GM23248 (cell line): ENCODE measurements around the gene FAT4. TPM values are rescaled to one million over a fixed set of nuclear protein-coding genes. Genes with fewer than 3 reads are reported as not detected.
A peak's percentile ranks its signal among the peaks of the same experiment; 100 is the strongest.

ENCODE experiments used
- DNase-seq: peaks from one replicate; pipeline ENCODE4 v3.0.0-alpha.2; 2015
- H2AFZ ChIP-seq: fragments of 200-600 bp; sonication (generic); 2 replicates; pipeline ENCODE4 v1.6.1; 2016; ENCODE audit warnings: antibody characterized with exemption
- H3F3A ChIP-seq: fragments of 200-600 bp; sonication (generic); 2 replicates; pipeline ENCODE4 v1.6.1; 2016; ENCODE audit warnings: mild to moderate bottlenecking, antibody characterized with exemption, mixed run types; ENCODE audit not compliant: insufficient read depth
- H3K27ac ChIP-seq: fragments of 200-600 bp; sonication (generic); 2 replicates; pipeline ENCODE4 v1.5.1; 2016; ENCODE audit warnings: mild to moderate bottlenecking
- H3K27me3 ChIP-seq: fragments of 200-600 bp; sonication (generic); replicated peaks from 2 replicates; pipeline ENCODE4 v1.6.1; 2016; ENCODE audit warnings: mild to moderate bottlenecking; ENCODE audit not compliant: insufficient read depth
- H3K36me3 ChIP-seq: fragments of 200-600 bp; sonication (generic); 2 replicates; pipeline ENCODE4 v1.6.1; 2016; ENCODE audit warnings: low read depth, mild to moderate bottlenecking
- H3K4me1 ChIP-seq: fragments of 200-600 bp; sonication (generic); 2 replicates; pipeline ENCODE4 v1.6.1; 2016; ENCODE audit warnings: mild to moderate bottlenecking; ENCODE audit not compliant: insufficient read depth
- H3K4me2 ChIP-seq: fragments of 200-600 bp; sonication (generic); one replicate; pipeline ENCODE4 v1.6.1; 2016; ENCODE audit warnings: mild to moderate bottlenecking; ENCODE audit not compliant: unreplicated experiment
- H3K4me3 ChIP-seq: fragments of 200-600 bp; sonication (generic); 2 replicates; pipeline ENCODE4 v1.5.1; 2016; ENCODE audit warnings: mild to moderate bottlenecking
- H3K79me2 ChIP-seq: fragments of 200-600 bp; sonication (generic); 2 replicates; pipeline ENCODE4 v1.6.1; 2016; ENCODE audit warnings: mild to moderate bottlenecking; ENCODE audit not compliant: insufficient read depth
- H3K9ac ChIP-seq: fragments of 200-600 bp; sonication (generic); 2 replicates; pipeline ENCODE4 v1.6.1; 2016; ENCODE audit warnings: mild to moderate bottlenecking
- H3K9me2 ChIP-seq: fragments of 200-600 bp; sonication (generic); 2 replicates; pipeline ENCODE4 v1.6.1; 2016; ENCODE audit warnings: mixed run types, mild to moderate bottlenecking, moderate library complexity; ENCODE audit not compliant: insufficient read depth
- H3K9me3 ChIP-seq: fragments of 200-600 bp; sonication (generic); one replicate; pipeline ENCODE4 v1.6.1; 2017; ENCODE audit warnings: low read depth
- H4K20me1 ChIP-seq: fragments of 200-600 bp; sonication (generic); 2 replicates; pipeline ENCODE4 v1.6.0; 2016; ENCODE audit not compliant: insufficient read depth
- EZH2 ChIP-seq: fragments of 200-600 bp; sonication (generic); IDR thresholded peaks from 2 replicates; pipeline ENCODE4 v1.6.1; 2018; ENCODE audit warnings: antibody characterized with exemption, mild to moderate bottlenecking; ENCODE audit not compliant: insufficient read depth, poor library complexity, severe bottlenecking
- EZH2phosphoT487 ChIP-seq: fragments of 200-600 bp; sonication (generic); IDR thresholded peaks from 2 replicates; pipeline ENCODE4 v1.6.1; 2018; ENCODE audit warnings: antibody characterized with exemption, moderate library complexity, mild to moderate bottlenecking, low read depth; ENCODE audit not compliant: insufficient read depth
- WGBS, 2 experiments: methylation state at CpG; one replicate each; pipeline ENCODE4 v1.1.6; 2015 to 2017; ENCODE audit warnings: low lambda C conversion rate in 2 of 2, low coverage in 1 of 2; ENCODE audit errors: missing lambda C conversion rate in 2 of 2; 5-methylcytosine and 5-hydroxymethylcytosine counted together
- in situ Hi-C: fragments of 300-500 bp; cut with MboI; formaldehyde crosslinking; loops from 2 replicates; pipeline ENCODE4 v1.15.0; 2020
- polyA plus RNA-seq: library from polyadenylated mRNA; unstranded; fragments of >200 nt; fragmentation: Nextera tagmentation; extraction: Ambion mirVana; gene quantifications from 2 replicates; pipeline ENCODE4 v1.2.1, GENCODE V29; 2016
- total RNA-seq: library from RNA; depleted of rRNA; stranded (reverse); fragments of >200 nt; shearing (Covaris generic); gene quantifications from 2 replicates; pipeline ENCODE4 v1.2.3, GENCODE V29; 2014

Gene FAT4
- total and polyA plus RNA-seq, 2 experiments from 2014 or later: 2.4 to 22.0 TPM

GRCh38 chr4:125313989-125314667, 627 bp upstream of the FAT4 start:
- in situ Hi-C loops: loop anchor here (10.0 to 25.0 kb wide), 2 partner anchors 421 to 1298 kb away; no protein-coding TSS in a partner anchor
- Histone ChIP-seq H3K4me1 (peaks cover 25% of the 10 kb centered on the region), H2AFZ (peak overlapping the region; percentile 95), H3K36me3 (no peaks in the 10 kb centered on the region), H3K9me3 (no peaks in the 10 kb centered on the region), H3K9me2 (no peaks in the 10 kb centered on the region), H3K27me3 (no peaks in the 10 kb centered on the region), H3K79me2 (peaks cover 33% of the 10 kb centered on the region), H4K20me1 (no peaks in the 10 kb centered on the region), H3F3A (peaks cover 11% of the 10 kb centered on the region; the same call in 1 of the 2 replicates), H3K4me3 (peak overlapping the region; percentile 92), H3K27ac (peak overlapping the region; percentile 65), H3K4me2 (peak overlapping the region; percentile 96), H3K9ac (peak overlapping the region; percentile 88; the same call in 1 of the 2 replicates)
- DNase-seq: peak; percentile 2
- WGBS, 2 experiments: 19 to 22% methylated on average over 7 of the region's 7 CpGs
- TF ChIP-seq EZH2phosphoT487 (no peak), EZH2 (no peak)

- peak overlapping the region; percentile 96 for H3K4me2 ChIP-seq
- peaks cover 50% of the 10 kb centered on the region for H3K79me2 ChIP-seq
- H4K20me1 ChIP-seq: no peaks in the 10 kb centered on the region
- no peaks in the 10 kb centered on the region for H3K9me2 ChIP-seq
- in situ Hi-C loops: loop anchor here (10.0 to 25.0 kb wide), 2 partner anchors 419 to 1297 kb away; no protein-coding TSS in a partner anchor
- peak overlapping the region; percentile 95 for H2AFZ ChIP-seq
- peak overlapping the region; percentile 65 for H3K27ac ChIP-seq
- WGBS, 2 experiments: 1% methylated on average over 38 to 40 of the region's 51 CpGs
- peak overlapping the region; percentile 88 for H3K9ac ChIP-seq
- no peaks in the 10 kb centered on the region for H3K9me3 ChIP-seq
- no peaks in the 10 kb centered on the region for H3K27me3 ChIP-seq
- TF ChIP-seq EZH2phosphoT487 (no peak), EZH2 (no peak)
- DNase-seq: peak; percentile 81
- peak overlapping the region; percentile 92 for H3K4me3 ChIP-seq
- H3K4me1 ChIP-seq: peaks cover 31% of the 10 kb centered on the region
- no peaks in the 10 kb centered on the region for H3K36me3 ChIP-seq
- H3F3A ChIP-seq: peaks cover 15% of the 10 kb centered on the region
Measured at GRCh38 chr4:125315576-125316400, 1.0 kb downstream of the FAT4 start.

DNA sequence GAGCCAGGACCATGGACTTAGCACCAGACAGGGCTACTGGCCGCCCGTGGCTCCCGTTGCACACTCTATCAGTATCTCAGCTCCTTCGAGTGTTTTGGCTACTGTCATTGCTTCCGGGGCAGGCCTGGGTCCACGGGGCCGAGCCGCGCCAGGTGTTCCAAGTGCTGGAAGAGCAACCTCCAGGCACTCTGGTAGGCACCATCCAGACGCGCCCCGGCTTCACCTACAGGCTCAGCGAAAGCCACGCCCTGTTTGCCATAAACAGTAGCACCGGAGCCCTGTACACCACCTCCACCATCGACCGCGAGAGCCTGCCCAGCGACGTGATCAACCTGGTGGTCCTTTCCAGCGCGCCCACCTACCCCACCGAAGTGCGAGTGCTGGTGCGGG, 1.6 kb downstream of the FAT4 start:
- peak overlapping the region; percentile 96 for H3K4me2 ChIP-seq
- H3F3A ChIP-seq: peaks cover 21% of the 10 kb centered on the region
- no peaks in the 10 kb centered on the region for H3K27me3 ChIP-seq
- in situ Hi-C loops: loop anchor here (10.0 to 25.0 kb wide), 2 partner anchors 418 to 1296 kb away; no protein-coding TSS in a partner anchor
- no peaks in the 10 kb centered on the region for H3K36me3 ChIP-seq
- peak overlapping the region; percentile 88 for H3K9ac ChIP-seq
- TF ChIP-seq EZH2phosphoT487 (no peak), EZH2 (no peak)
- H3K4me3 ChIP-seq: peak overlapping the region; percentile 92
- H4K20me1 ChIP-seq: no peaks in the 10 kb centered on the region
- H3K9me3 ChIP-seq: no peaks in the 10 kb centered on the region
- H3K79me2 ChIP-seq: peaks cover 56% of the 10 kb centered on the region
- H3K27ac ChIP-seq: peak overlapping the region; percentile 65
- DNase-seq: peak; percentile 65
- WGBS, 2 experiments: 0 to 1% methylated on average over 25 of the region's 25 CpGs
- peak overlapping the region; percentile 95 for H2AFZ ChIP-seq
- peaks cover 36% of the 10 kb centered on the region for H3K4me1 ChIP-seq
- no peaks in the 10 kb centered on the region for H3K9me2 ChIP-seq

DNA sequence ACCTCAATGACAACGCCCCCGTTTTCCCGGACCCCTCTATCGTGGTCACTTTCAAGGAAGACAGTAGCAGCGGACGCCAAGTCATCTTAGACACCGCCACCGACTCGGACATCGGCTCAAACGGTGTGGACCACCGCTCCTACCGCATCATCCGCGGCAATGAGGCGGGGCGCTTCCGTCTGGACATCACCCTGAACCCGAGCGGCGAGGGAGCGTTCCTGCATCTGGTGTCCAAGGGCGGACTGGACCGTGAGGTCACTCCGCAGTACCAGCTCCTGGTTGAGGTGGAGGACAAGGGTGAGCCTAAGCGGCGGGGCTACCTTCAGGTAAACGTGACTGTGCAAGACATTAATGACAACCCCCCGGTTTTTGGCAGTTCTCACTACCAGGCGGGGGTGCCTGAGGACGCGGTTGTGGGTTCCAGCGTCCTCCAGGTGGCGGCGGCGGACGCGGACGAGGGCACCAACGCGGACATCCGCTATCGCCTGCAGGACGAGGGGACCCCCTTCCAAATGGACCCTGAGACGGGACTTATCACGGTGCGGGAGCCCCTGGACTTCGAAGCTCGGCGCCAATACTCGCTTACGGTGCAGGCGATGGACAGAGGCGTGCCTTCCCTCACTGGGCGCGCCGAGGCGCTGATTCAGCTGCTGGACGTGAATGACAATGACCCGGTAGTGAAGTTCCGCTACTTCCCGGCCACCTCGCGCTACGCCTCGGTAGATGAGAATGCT, 2.2 kb downstream of the FAT4 start:
- Histone ChIP-seq H3K4me1 (peaks cover 42% of the 10 kb centered on the region), H3K4me2 (peak overlapping the region; percentile 96), H3F3A (peaks cover 26% of the 10 kb centered on the region), H3K9me2 (no peaks in the 10 kb centered on the region), H3K79me2 (peaks cover 60% of the 10 kb centered on the region), H3K9me3 (no peaks in the 10 kb centered on the region), H3K27ac (no peak overlapping the region), H2AFZ (peak overlapping the region; percentile 95), H3K36me3 (no peaks in the 10 kb centered on the region), H3K27me3 (no peaks in the 10 kb centered on the region), H3K4me3 (peak overlapping the region; percentile 92), H4K20me1 (no peaks in the 10 kb centered on the region), H3K9ac (peak overlapping the region; percentile 88)
- DNase-seq: peak; percentile 74
- in situ Hi-C loops: loop anchor here (10.0 to 25.0 kb wide), 2 partner anchors 418 to 1295 kb away; no protein-coding TSS in a partner anchor
- 0 to 1% methylated on average over 63 to 64 of the region's 66 CpGs for WGBS, 2 experiments
- no peak for TF ChIP-seq EZH2
- no peak for TF ChIP-seq EZH2phosphoT487
